K562 (cell line): ENCODE measurements around the gene CCDC92. TPM values are rescaled to one million over a fixed set of nuclear protein-coding genes. Genes with fewer than 3 reads are reported as not detected.

Experiments
- ATAC-seq: fragments of 200-7000 bp; cut with Tn5 transposase; 3 replicates; pipeline ENCODE4 v1.9.1; 2020; ENCODE audit warnings: moderate library complexity
- BruUV-seq: library from RNA; stranded (reverse); fragments of 400-500 nt; replicated peaks from 2 replicates; lab custom pipeline; 2021; lab: Mats Ljungman, UMichigan
- CTCF ChIA-PET: fragments of 300-600 bp; formaldehyde crosslinking; extraction: SDS; loops from one replicate; lab custom pipeline; 2021; ENCODE audit warnings: low intra/inter-chr PET ratio; lab: Yijun Ruan, JAX
- POLR2A ChIA-PET: fragments of 300-600, 350-650 bp; sonication (Branson Sonifier 250); formaldehyde crosslinking; extraction: SDS; loops from one replicate; lab custom pipeline; 2021; ENCODE audit warnings: antibody characterized with exemption, inconsistent platforms; lab: Yijun Ruan, JAX
- DNase-seq, 4 experiments: peaks; one replicate each; pipeline versions ENCODE4 v3.0.0 to v3.0.0-alpha.2; 2011 to 2018; ENCODE audit warnings: low spot score in 3 of 4, mixed read lengths in 3 of 4; ENCODE audit errors: extremely low read depth in 1 of 4
- FAIRE-seq: peaks from 2 replicates; lab custom pipeline; 2011; peaks lifted over from hg19 to GRCh38; lab: Jason Lieb, UNC
- H2AFZ ChIP-seq: 2 replicates; pipeline ENCODE4 v1.6.0; 2011; ENCODE audit warnings: low read depth, low read length, control low read depth, inconsistent platforms
- H3K27ac ChIP-seq: fragments of 200-600 bp; 3 replicates; pipeline ENCODE4 v1.8.0; 2011; ENCODE audit warnings: low read depth, mild to moderate bottlenecking, control low read depth, inconsistent platforms, low read length, moderate library complexity, mixed read lengths; ENCODE audit errors: extremely low read depth
- H3K27me3 ChIP-seq, 2 experiments: fragments of 300-600 bp in 1 of 2; 2 replicates in 1 of 2; 3 replicates in 1 of 2; pipeline versions ENCODE4 v1.6.0 to v1.8.0; 2011; ENCODE audit warnings: inconsistent platforms in 2 of 2, low read length in 2 of 2, mild to moderate bottlenecking in 1 of 2, mixed read lengths in 1 of 2, moderate library complexity in 1 of 2; ENCODE audit not compliant: control insufficient read depth in 2 of 2, insufficient read depth in 2 of 2
- H3K36me3 ChIP-seq: fragments of 300-600 bp; 3 replicates; pipeline ENCODE4 v1.8.0; 2011; ENCODE audit warnings: mild to moderate bottlenecking, low read length, inconsistent platforms; ENCODE audit not compliant: control insufficient read depth, insufficient read depth
- H3K4me1 ChIP-seq, 2 experiments: fragments of 200-600 bp in 1 of 2; replicated peaks in 1 of 2; 2 replicates in 1 of 2; 3 replicates in 1 of 2; pipeline versions ENCODE4 v1.5.1 to v1.8.0; 2011; ENCODE audit warnings: inconsistent platforms in 2 of 2, low read length in 2 of 2, mild to moderate bottlenecking in 1 of 2, mixed read lengths in 1 of 2, moderate library complexity in 1 of 2; ENCODE audit not compliant: control insufficient read depth in 2 of 2, insufficient read depth in 2 of 2
- H3K4me2 ChIP-seq: 2 replicates; pipeline ENCODE4 v1.6.1; 2011; ENCODE audit warnings: low read length, control low read depth, inconsistent platforms, mixed read lengths; ENCODE audit not compliant: insufficient read depth
- H3K4me3 ChIP-seq: fragments of 200-600 bp; sonication (generic), shearing (Covaris generic); 2 replicates; pipeline ENCODE4 v1.5.1; 2016; ENCODE audit warnings: control low read depth, inconsistent platforms
- H3K79me2 ChIP-seq: fragments of 200-600 bp; 3 replicates; pipeline ENCODE4 v1.8.0; 2011; ENCODE audit warnings: low read length, inconsistent platforms; ENCODE audit not compliant: control insufficient read depth, insufficient read depth
- H3K9ac ChIP-seq, 2 experiments: 2 replicates each; pipeline versions ENCODE4 v1.6.0 to v1.6.1; 2011; ENCODE audit warnings: low read depth in 2 of 2, low read length in 2 of 2, control low read depth in 1 of 2, inconsistent platforms in 1 of 2, mild to moderate bottlenecking in 1 of 2, mixed read lengths in 1 of 2; ENCODE audit not compliant: insufficient read depth in 1 of 2
- H3K9me1 ChIP-seq: one replicate; pipeline ENCODE4 v1.6.0; 2011; ENCODE audit warnings: inconsistent platforms, mild to moderate bottlenecking, low read length, moderate library complexity; ENCODE audit not compliant: control insufficient read depth, insufficient read depth
- H3K9me3 ChIP-seq: replicated peaks from 2 replicates; pipeline ENCODE4 v1.5.1; 2011; ENCODE audit warnings: low read depth, low read length, inconsistent platforms; ENCODE audit not compliant: control insufficient read depth, insufficient read depth
- H4K20me1 ChIP-seq: replicated peaks from 2 replicates; pipeline ENCODE4 v1.6.1; 2011; ENCODE audit warnings: low read length, inconsistent platforms, mixed read lengths; ENCODE audit not compliant: control insufficient read depth, insufficient read depth
- ARHGAP35 ChIP-seq: fragments of 450-650 bp; IDR thresholded peaks from 2 replicates; pipeline ENCODE4 v1.6.1; 2018; ENCODE audit not compliant: partially characterized antibody
- BACH1 ChIP-seq: fragments of 200-800 bp; sonication (Bioruptor generic); IDR thresholded peaks from 2 replicates; pipeline ENCODE4 v1.6.1; 2016; ENCODE audit warnings: missing genetic modification characterization, missing compliant biosample characterization
- ETV5 ChIP-seq: sonication (generic); formaldehyde crosslinking; IDR thresholded peaks from 2 replicates; pipeline ENCODE4 v1.4.0; 2020; ENCODE audit warnings: low read depth, mild to moderate bottlenecking, missing genetic modification reagents
- MCM5 ChIP-seq: fragments of 450-650 bp; IDR thresholded peaks from 2 replicates; pipeline ENCODE4 v1.6.1; 2016; ENCODE audit warnings: low read depth
- NFIC ChIP-seq: fragments of 450-650 bp; IDR thresholded peaks from 2 replicates; pipeline ENCODE4 v1.6.1; 2017; ENCODE audit warnings: mild to moderate bottlenecking, inconsistent platforms
- NR4A1 ChIP-seq, 2 experiments: fragments of 250-450 bp in 1 of 2; fragments of 450-650 bp in 1 of 2; sonication (Bioruptor Pico) in 1 of 2; IDR thresholded peaks; 2 replicates each; pipeline versions ENCODE4 v1.4.0 to v1.6.1; 2016 to 2020; ENCODE audit warnings: mild to moderate bottlenecking in 2 of 2, missing compliant biosample characterization in 1 of 2, missing genetic modification characterization in 1 of 2, moderate library complexity in 1 of 2
- POLR2AphosphoS2 ChIP-seq: IDR thresholded peaks from 2 replicates; pipeline ENCODE4 v1.6.1; 2012; ENCODE audit warnings: low read length, improper control_type of control experiment
- RBM17 ChIP-seq: fragments of 200-400 bp; formaldehyde crosslinking; IDR thresholded peaks from 2 replicates; pipeline ENCODE4 v1.6.1; 2017; ENCODE audit warnings: low read depth, mild to moderate bottlenecking, low read length, borderline replicate concordance
- RCOR1 ChIP-seq, 2 experiments: IDR thresholded peaks; 2 replicates each; pipeline ENCODE4 v1.6.1; 2012; ENCODE audit warnings: low read depth in 2 of 2, low read length in 2 of 2, borderline replicate concordance in 1 of 2, improper control_type of control experiment in 1 of 2
- SMAD2 ChIP-seq: fragments of 150-350 bp; IDR thresholded peaks from 2 replicates; pipeline ENCODE4 v1.6.1; 2014; ENCODE audit warnings: low read depth, mild to moderate bottlenecking, low read length
- TAF9B ChIP-seq: fragments of 450-650 bp; IDR thresholded peaks from 2 replicates; pipeline ENCODE4 v1.6.1; 2018; ENCODE audit warnings: mild to moderate bottlenecking; ENCODE audit not compliant: partially characterized antibody
- TARDBP ChIP-seq: fragments of 450-650 bp; IDR thresholded peaks from 2 replicates; pipeline ENCODE4 v1.6.1; 2016
- WGBS: fragments of 100-300 bp; shearing (Covaris generic); methylation state at CpG from one replicate; pipeline ENCODE4 v1.1.6; 2016; ENCODE audit warnings: low coverage, mixed read lengths; ENCODE audit not compliant: insufficient coverage; ENCODE audit errors: missing lambda C conversion rate; 5-methylcytosine and 5-hydroxymethylcytosine counted together
- in situ Hi-C: fragments of 300-500 bp; cut with MboI; formaldehyde crosslinking; loops from 4 replicates; pipeline ENCODE4 v1.15.0; 2018; ENCODE audit warnings: inconsistent platforms, mixed read lengths
- intact Hi-C: fragments of 100-400 bp; cut with micrococcal nuclease; formaldehyde crosslinking; loops from 2 replicates; pipeline ENCODE4 v1.14.2; 2022
- polyA plus RNA-seq, 8 experiments: library from polyadenylated mRNA; depleted of rRNA in 4 of 8; stranded (reverse) in 5 of 8; unstranded in 3 of 8; fragments of >200 nt; fragmentation: Nextera tagmentation in 2 of 8; fragmentation: Illumina TruSeq in 1 of 8; extraction: Ambion mirVana in 2 of 8; extraction: Trizol in 1 of 8; gene quantifications; 2 replicates each; pipeline versions ENCODE4 v1.2.1 to v1.2.3, GENCODE V29; 2011 to 2014; ENCODE audit warnings: inconsistent platforms in 1 of 8, missing spikeins in 1 of 8
- total RNA-seq, 7 experiments: library from RNA; depleted of rRNA in 6 of 7; stranded (reverse); fragments of >200 nt in 6 of 7; fragmentation: Illumina TruSeq in 2 of 7; extraction: Trizol in 2 of 7; gene quantifications; 2 replicates each; pipeline versions ENCODE4 v1.2.1 to v1.2.3, GENCODE V29; 2011 to 2021; ENCODE audit warnings: low replicate concordance in 1 of 7
- TF ChIP-seq, protein P1 (sequence below): fragments of 450-650 bp; formaldehyde crosslinking; IDR thresholded peaks from 2 replicates; pipeline ENCODE4 v1.4.0; 2020; ENCODE audit warnings: mild to moderate bottlenecking
- TF ChIP-seq, protein P2 (sequence below): sonication (generic); formaldehyde crosslinking; IDR thresholded peaks from 2 replicates; pipeline ENCODE4 v1.5.0; 2020; ENCODE audit warnings: missing genetic modification reagents

The CCDC92 gene
- total and polyA plus RNA-seq, 9 of the 15 experiments (the other 6 are each of a cell fraction or from before 2014, with no cell fraction given), result 0.27 to 5.9 (median 2.1) TPM

DNA sequence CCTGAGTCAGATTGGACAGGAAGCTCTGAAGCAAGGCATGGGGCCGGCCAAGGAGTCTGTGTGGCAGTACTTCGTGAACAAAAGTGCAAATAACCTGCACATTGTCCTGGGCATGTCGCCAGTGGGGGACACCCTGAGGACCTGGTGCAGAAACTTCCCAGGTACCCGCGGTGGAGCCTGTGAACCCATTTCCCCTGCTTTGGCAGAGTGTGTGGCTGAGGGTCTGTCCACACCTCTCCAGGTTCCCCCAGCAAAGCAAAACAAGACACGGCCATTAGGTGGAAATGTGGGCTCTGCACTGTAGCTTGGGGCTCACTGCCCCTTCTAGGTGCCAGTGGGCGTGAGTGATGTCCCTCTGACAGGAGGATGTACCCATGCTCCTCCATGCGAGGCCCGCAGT lies 79.4 kb downstream of the CCDC92 start:
- BruUV-seq, result no TSS peak
- ATAC-seq (no peak), DNase-seq (no peak), FAIRE-seq (no peak)
- Histone ChIP-seq H3K9ac (no peak overlapping the region), H3K4me3 (no peak overlapping the region), H3K4me1 (no peaks in the 10 kb centered on the region; a peak in 1 of 5 replicates), H4K20me1 (no peaks in the 10 kb centered on the region; the same call in 1 of the 2 replicates), H3K27me3 (peaks cover 62 to 81% of the 10 kb centered on the region in 2 experiments), H3K36me3 (no peaks in the 10 kb centered on the region), H3K79me2 (no peaks in the 10 kb centered on the region), H3K4me2 (no peak overlapping the region), H3K9me1 (no peaks in the 10 kb centered on the region), H3K27ac (no peak overlapping the region), H3K9me3 (no peaks in the 10 kb centered on the region), H2AFZ (no peak overlapping the region)
- ChIA-PET POLR2A (interaction anchor here (0.5 to 0.6 kb wide), 2 partner anchors 19 to 413 kb away, joined by 3 read pairs; no protein-coding TSS in a partner anchor), CTCF (no interaction called here)
- TF ChIP-seq TAF9B, result no peak
- TF ChIP-seq BACH1 (tag), result no peak
- TF ChIP-seq, protein P1, sequence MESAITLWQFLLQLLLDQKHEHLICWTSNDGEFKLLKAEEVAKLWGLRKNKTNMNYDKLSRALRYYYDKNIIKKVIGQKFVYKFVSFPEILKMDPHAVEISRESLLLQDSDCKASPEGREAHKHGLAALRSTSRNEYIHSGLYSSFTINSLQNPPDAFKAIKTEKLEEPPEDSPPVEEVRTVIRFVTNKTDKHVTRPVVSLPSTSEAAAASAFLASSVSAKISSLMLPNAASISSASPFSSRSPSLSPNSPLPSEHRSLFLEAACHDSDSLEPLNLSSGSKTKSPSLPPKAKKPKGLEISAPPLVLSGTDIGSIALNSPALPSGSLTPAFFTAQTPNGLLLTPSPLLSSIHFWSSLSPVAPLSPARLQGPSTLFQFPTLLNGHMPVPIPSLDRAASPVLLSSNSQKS, result no peak
- TF ChIP-seq NR4A1 (CRISPR knock-in tag; IDR thresholded peaks at IDR 0.05), result no peak
- TF ChIP-seq NR4A1 (tag; IDR thresholded peaks at IDR 0.05), result no peak
- TF ChIP-seq POLR2AphosphoS2, result no peak
- TF ChIP-seq, protein P2, sequence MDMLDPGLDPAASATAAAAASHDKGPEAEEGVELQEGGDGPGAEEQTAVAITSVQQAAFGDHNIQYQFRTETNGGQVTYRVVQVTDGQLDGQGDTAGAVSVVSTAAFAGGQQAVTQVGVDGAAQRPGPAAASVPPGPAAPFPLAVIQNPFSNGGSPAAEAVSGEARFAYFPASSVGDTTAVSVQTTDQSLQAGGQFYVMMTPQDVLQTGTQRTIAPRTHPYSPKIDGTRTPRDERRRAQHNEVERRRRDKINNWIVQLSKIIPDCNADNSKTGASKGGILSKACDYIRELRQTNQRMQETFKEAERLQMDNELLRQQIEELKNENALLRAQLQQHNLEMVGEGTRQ (CRISPR knock-in tag), result no peak
- TF ChIP-seq ETV5, result no peak
- TF ChIP-seq SMAD2, result no peak
- no peak for TF ChIP-seq ARHGAP35
- no peak for TF ChIP-seq RBM17
- no peak for TF ChIP-seq RCOR1 (IDR thresholded peaks at IDR 0.05; ENCODE audit: borderline replicate concordance in 1 of 2, low read depth in 2 of 2, low read length in 2 of 2)
- TF ChIP-seq NFIC, result no peak
- no peak for TF ChIP-seq TARDBP
- TF ChIP-seq MCM5, result no peak
- in situ Hi-C loops (no loop called here), intact Hi-C loops (no loop called here)
- 0% methylated on average over 9 of the region's 9 CpGs for WGBS
